Measurements from ENCODE around the gene ZNF133. TPM values are rescaled to one million over a fixed set of nuclear protein-coding genes. Genes with fewer than 3 reads are reported as not detected.

ZNF133 gene
- total and polyA plus RNA-seq, 2 of the 13 experiments (the other 11 are each of a cell fraction or from before 2014, with no cell fraction given), result 23.5 to 26.7 TPM

GRCh38 chr20:18255526-18255925 lies 32.8 kb upstream of the ZNF133 start:
- Histone ChIP-seq H3K36me3 (replicated peaks in 1 of 2; ENCODE audit: control insufficient read depth in 1 of 2, insufficient read depth in 2 of 2, low read length in 2 of 2) (no peaks in the 10 kb centered on the region), H2AFZ (ENCODE audit: low read length) (no peak overlapping the region), H3K4me2 (ENCODE audit: low read depth, low read length) (no peak overlapping the region), H3K27me3 (ENCODE audit: control insufficient read depth in 1 of 2, insufficient read depth in 2 of 2, low read length in 2 of 2) (peaks cover 2 to 34% of the 10 kb centered on the region in 2 experiments; a peak in 3 of 5 replicates), H4K20me1 (ENCODE audit: insufficient read depth, low read length) (no peaks in the 10 kb centered on the region), H3K4me3 (replicated peaks in 1 of 3; ENCODE audit: insufficient read depth in 1 of 3, low read depth in 2 of 3, low read length in 3 of 3) (no peak overlapping the region), H3K79me2 (ENCODE audit: insufficient read depth, low read length) (no peaks in the 10 kb centered on the region), H3K9me3 (ENCODE audit: low read length) (no peaks in the 10 kb centered on the region), H3K27ac (ENCODE audit: extremely low read length, insufficient read depth, low read length) (no peak overlapping the region), H3K4me1 (ENCODE audit: insufficient read depth, low read length) (no peaks in the 10 kb centered on the region), H3K9ac (ENCODE audit: insufficient read depth, low read depth, low read length) (no peak overlapping the region)
- in situ Hi-C loops (cut with HindIII; ENCODE audit: extremely low pct_ligation_motif_present, low pct_unique_long_range_greater_than_20kb), result loop anchor here (25.0 kb wide), 1 partner anchor 193 kb away; the partner anchor contains the start of gene OVOL2
- CTCF ChIA-PET (ENCODE audit: low intra/inter-chr PET ratio, low total read pairs), result interaction anchor here (1.0 kb wide), 1 partner anchor 21 kb away, joined by 3 read pairs; no protein-coding TSS in a partner anchor
- no TSS peak for BruUV-seq (replicated peaks)
- FAIRE-seq, result no peak
- no peak for DNase-seq (ENCODE audit: low spot score)
- POLR2A ChIA-PET, result no interaction called here
- intact Hi-C loops (cut with micrococcal nuclease; ENCODE audit: unreplicated experiment), result no loop called here
- ATAC-seq, result no peak
- WGBS (ENCODE audit: low lambda C conversion rate), result 16% methylated on average over 1 of the region's 1 CpG
- TF ChIP-seq ZMYM3 (CRISPR knock-in tag; IDR thresholded peaks at IDR 0.05), result no peak
- TF ChIP-seq ZNF776 (CRISPR knock-in tag; IDR thresholded peaks at IDR 0.05), result no peak
- no peak for TF ChIP-seq ADNP (CRISPR knock-in tag; IDR thresholded peaks at IDR 0.05)
- no peak for TF ChIP-seq AKNA (CRISPR knock-in tag; IDR thresholded peaks at IDR 0.05; ENCODE audit: borderline replicate concordance)
- TF ChIP-seq GZF1 (CRISPR knock-in tag; IDR thresholded peaks at IDR 0.05), result no peak
- TF ChIP-seq ZNF841 (CRISPR knock-in tag; IDR thresholded peaks at IDR 0.05; ENCODE audit: borderline replicate concordance), result no peak
- TF ChIP-seq KDM4B (CRISPR knock-in tag; IDR thresholded peaks at IDR 0.05), result no peak
- TF ChIP-seq, protein P1, sequence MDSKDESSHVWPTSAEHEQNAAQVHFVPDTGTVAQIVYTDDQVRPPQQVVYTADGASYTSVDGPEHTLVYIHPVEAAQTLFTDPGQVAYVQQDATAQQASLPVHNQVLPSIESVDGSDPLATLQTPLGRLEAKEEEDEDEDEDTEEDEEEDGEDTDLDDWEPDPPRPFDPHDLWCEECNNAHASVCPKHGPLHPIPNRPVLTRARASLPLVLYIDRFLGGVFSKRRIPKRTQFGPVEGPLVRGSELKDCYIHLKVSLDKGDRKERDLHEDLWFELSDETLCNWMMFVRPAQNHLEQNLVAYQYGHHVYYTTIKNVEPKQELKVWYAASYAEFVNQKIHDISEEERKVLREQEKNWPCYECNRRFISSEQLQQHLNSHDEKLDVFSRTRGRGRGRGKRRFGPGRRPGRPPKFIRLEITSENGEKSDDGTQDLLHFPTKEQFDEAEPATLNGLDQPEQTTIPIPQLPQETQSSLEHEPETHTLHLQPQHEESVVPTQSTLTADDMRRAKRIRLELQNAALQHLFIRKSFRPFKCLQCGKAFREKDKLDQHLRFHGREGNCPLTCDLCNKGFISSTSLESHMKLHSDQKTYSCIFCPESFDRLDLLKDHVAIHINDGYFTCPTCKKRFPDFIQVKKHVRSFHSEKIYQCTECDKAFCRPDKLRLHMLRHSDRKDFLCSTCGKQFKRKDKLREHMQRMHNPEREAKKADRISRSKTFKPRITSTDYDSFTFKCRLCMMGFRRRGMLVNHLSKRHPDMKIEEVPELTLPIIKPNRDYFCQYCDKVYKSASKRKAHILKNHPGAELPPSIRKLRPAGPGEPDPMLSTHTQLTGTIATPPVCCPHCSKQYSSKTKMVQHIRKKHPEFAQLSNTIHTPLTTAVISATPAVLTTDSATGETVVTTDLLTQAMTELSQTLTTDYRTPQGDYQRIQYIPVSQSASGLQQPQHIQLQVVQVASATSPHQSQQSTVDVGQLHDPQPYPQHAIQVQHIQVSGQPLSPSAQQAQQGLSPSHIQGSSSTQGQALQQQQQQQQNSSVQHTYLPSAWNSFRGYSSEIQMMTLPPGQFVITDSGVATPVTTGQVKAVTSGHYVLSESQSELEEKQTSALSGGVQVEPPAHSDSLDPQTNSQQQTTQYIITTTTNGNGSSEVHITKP (CRISPR knock-in tag; IDR thresholded peaks at IDR 0.05; ENCODE audit: low read depth), result no peak
- no peak for TF ChIP-seq NR2C2 (CRISPR knock-in tag; IDR thresholded peaks at IDR 0.05; ENCODE audit: borderline replicate concordance)
- TF ChIP-seq ZNF230 (CRISPR knock-in tag; IDR thresholded peaks at IDR 0.05), result no peak
- no peak for TF ChIP-seq ZNF350 (CRISPR knock-in tag; IDR thresholded peaks at IDR 0.05; ENCODE audit: borderline replicate concordance, low read depth)
- TF ChIP-seq REXO4 (CRISPR knock-in tag; IDR thresholded peaks at IDR 0.05; ENCODE audit: borderline replicate concordance), result no peak
- TF ChIP-seq XRCC5 (optimal IDR thresholded peaks at IDR 0.05; ENCODE audit: low read length), result no peak
- no peak for TF ChIP-seq ZNF263 (CRISPR knock-in tag; IDR thresholded peaks at IDR 0.05)
- no peak for TF ChIP-seq MTA1 (CRISPR knock-in tag; IDR thresholded peaks at IDR 0.05; ENCODE audit: borderline replicate concordance)
- no peak for TF ChIP-seq PRPF4 (IDR thresholded peaks at IDR 0.05; ENCODE audit: low read depth, low read length, poor library complexity, severe bottlenecking)
